Tibial nerve (tissue), 4 donors: Measurements from ENCODE around the gene DKK3. TPM values are rescaled to one million over a fixed set of nuclear protein-coding genes. Genes with fewer than 3 reads are reported as not detected.
A peak's percentile ranks its signal among the peaks of the same experiment; 100 is the strongest.

ENCODE experiments used
- DNase-seq, 2 donors: peaks; one replicate each; pipeline ENCODE4 v3.0.0-alpha.2; 2019; ENCODE audit warnings: low spot score in 2 of 2
- H3K27ac ChIP-seq, 4 donors: fragments of 200-600 bp; sonication (generic) in 3 of 4; one replicate each; pipeline ENCODE4 v1.5.1; 2017 to 2019; ENCODE audit warnings: mild to moderate bottlenecking in 1 of 4
- H3K27me3 ChIP-seq, 2 donors: fragments of 200-600 bp; sonication (generic) in 1 of 2; one replicate each; pipeline versions ENCODE4 v1.5.1 to v1.6.0; 2017 to 2019
- H3K36me3 ChIP-seq, 3 donors: fragments of 200-600 bp; sonication (generic); one replicate each; pipeline ENCODE4 v1.5.1; 2018 to 2019
- H3K4me1 ChIP-seq, 4 donors: fragments of 200-600 bp; sonication (generic) in 3 of 4; one replicate each; pipeline ENCODE4 v1.5.1; 2017 to 2019
- H3K4me3 ChIP-seq, 4 donors: fragments of 200-600 bp; sonication (generic) in 3 of 4; one replicate each; pipeline ENCODE4 v1.5.1; 2017 to 2019; ENCODE audit warnings: mild to moderate bottlenecking in 1 of 4, moderate library complexity in 1 of 4
- H3K9me3 ChIP-seq, 4 donors: fragments of 200-600 bp; sonication (generic) in 3 of 4; one replicate each; pipeline ENCODE4 v1.5.1; 2017 to 2019
- EP300 ChIP-seq, 2 donors: sonication (generic); formaldehyde crosslinking; IDR thresholded peaks; one replicate each; pipeline ENCODE4 v1.6.1; 2017; ENCODE audit warnings: antibody characterized with exemption in 2 of 2, mild to moderate bottlenecking in 1 of 2
- POLR2A ChIP-seq, 2 donors: fragments of 450-650 bp; IDR thresholded peaks; one replicate each; pipeline ENCODE4 v1.6.1; 2017; ENCODE audit warnings: antibody characterized with exemption in 2 of 2, mild to moderate bottlenecking in 2 of 2, moderate library complexity in 2 of 2
- WGBS, 2 donors: methylation state at CpG; one replicate each; pipeline ENCODE4 v1.1.5; 2018; 5-methylcytosine and 5-hydroxymethylcytosine counted together
- total RNA-seq, 4 donors: library from RNA; depleted of rRNA; stranded (reverse); fragments of >200 nt; gene quantifications; one replicate each; pipeline ENCODE4 v1.1.0, GENCODE V29; 2016
- TF ChIP-seq, protein P1 (sequence below), 5 experiments: fragments of 200-600 bp in 3 of 5; fragments of 450-650 bp in 2 of 5; sonication (generic) in 3 of 5; IDR thresholded peaks; one replicate each; pipeline ENCODE4 v1.5.1; 2016 to 2019; ENCODE audit warnings: antibody characterized with exemption in 5 of 5, mild to moderate bottlenecking in 3 of 5, moderate library complexity in 2 of 5

The DKK3 gene
- total RNA-seq, 4 donors from 2014 or later = 192 to 446 (median 254) TPM

DNA sequence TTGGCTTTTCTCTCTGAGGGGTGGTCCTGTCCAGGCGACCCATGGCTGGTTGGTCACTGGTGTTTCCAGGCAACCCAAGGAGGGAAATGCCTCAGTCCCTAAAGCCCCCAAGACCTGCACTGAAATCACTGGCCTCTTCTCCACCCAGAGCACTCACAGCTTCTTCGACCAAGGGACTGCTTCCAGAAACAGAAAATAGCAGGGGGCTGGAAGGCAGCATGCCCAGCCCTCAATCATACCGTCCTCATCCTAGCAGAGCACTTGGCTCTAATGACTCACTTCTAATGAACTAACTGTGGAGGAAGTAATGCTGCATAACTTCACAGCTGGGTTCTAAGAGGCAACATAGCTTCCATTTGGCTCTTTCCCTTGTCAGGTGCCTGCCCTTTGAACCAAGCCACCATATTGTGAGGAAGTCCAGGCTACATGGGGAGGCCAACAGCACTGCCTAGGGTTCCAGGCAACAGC, 27.6 kb downstream of the DKK3 start:
- 87 to 97% methylated on average over 3 of the region's 3 CpGs for WGBS, 2 donors
- Histone ChIP-seq H3K27ac (peak overlapping the region in 2 of 4 donors; percentile 81 to 86), H3K27me3 (no peaks in the 10 kb centered on the region), H3K4me3 (no peak overlapping the region), H3K36me3 (no peaks in the 10 kb centered on the region), H3K9me3 (no peaks in the 10 kb centered on the region), H3K4me1 (peaks cover 0 to 87% (median 52%) of the 10 kb centered on the region in 4 donors)
- TF ChIP-seq POLR2A (IDR thresholded peaks at IDR 0.05) (no peak), EP300 (IDR thresholded peaks at IDR 0.05) (no peak)
- TF ChIP-seq, protein P1, sequence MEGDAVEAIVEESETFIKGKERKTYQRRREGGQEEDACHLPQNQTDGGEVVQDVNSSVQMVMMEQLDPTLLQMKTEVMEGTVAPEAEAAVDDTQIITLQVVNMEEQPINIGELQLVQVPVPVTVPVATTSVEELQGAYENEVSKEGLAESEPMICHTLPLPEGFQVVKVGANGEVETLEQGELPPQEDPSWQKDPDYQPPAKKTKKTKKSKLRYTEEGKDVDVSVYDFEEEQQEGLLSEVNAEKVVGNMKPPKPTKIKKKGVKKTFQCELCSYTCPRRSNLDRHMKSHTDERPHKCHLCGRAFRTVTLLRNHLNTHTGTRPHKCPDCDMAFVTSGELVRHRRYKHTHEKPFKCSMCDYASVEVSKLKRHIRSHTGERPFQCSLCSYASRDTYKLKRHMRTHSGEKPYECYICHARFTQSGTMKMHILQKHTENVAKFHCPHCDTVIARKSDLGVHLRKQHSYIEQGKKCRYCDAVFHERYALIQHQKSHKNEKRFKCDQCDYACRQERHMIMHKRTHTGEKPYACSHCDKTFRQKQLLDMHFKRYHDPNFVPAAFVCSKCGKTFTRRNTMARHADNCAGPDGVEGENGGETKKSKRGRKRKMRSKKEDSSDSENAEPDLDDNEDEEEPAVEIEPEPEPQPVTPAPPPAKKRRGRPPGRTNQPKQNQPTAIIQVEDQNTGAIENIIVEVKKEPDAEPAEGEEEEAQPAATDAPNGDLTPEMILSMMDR (IDR thresholded peaks at IDR 0.05) = no peak
- no peak for DNase-seq

DNA sequence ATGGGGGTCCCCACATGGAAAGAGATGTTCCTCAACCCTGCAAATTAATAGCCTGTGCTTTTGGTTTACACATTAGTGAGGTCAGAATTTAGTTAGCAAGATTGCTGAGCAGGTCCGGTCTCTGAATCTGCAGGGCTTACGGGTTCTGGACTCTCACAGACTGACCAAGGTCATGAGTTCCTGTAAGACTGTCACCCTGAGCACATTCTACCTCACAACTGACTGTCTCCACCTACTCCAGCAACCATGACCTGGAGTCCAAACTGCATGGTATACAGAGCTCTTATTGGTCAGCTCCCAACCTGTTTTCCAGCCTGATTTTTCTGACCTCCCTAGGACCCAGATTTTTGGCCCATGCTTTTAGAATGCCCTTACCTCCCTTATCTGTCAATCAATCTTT, 28.2 kb downstream of the DKK3 start:
- no peak overlapping the region for H3K4me3 ChIP-seq
- WGBS, 2 donors = 97% methylated on average over 2 of the region's 2 CpGs; no CpG with 5 or more reads in 1 of the 2 donors
- H3K27ac ChIP-seq = peak overlapping the region in 3 of 4 donors; percentile 40 to 86 (median 81)
- DNase-seq = no peak
- no peaks in the 10 kb centered on the region for H3K9me3 ChIP-seq
- peaks cover 0 to 87% (median 53%) of the 10 kb centered on the region in 4 donors for H3K4me1 ChIP-seq
- H3K36me3 ChIP-seq = no peaks in the 10 kb centered on the region
- H3K27me3 ChIP-seq = no peaks in the 10 kb centered on the region
- TF ChIP-seq EP300 (IDR thresholded peaks at IDR 0.05) (no peak), POLR2A (IDR thresholded peaks at IDR 0.05) (no peak)
- TF ChIP-seq, protein P1 (IDR thresholded peaks at IDR 0.05) = no peak

DNA sequence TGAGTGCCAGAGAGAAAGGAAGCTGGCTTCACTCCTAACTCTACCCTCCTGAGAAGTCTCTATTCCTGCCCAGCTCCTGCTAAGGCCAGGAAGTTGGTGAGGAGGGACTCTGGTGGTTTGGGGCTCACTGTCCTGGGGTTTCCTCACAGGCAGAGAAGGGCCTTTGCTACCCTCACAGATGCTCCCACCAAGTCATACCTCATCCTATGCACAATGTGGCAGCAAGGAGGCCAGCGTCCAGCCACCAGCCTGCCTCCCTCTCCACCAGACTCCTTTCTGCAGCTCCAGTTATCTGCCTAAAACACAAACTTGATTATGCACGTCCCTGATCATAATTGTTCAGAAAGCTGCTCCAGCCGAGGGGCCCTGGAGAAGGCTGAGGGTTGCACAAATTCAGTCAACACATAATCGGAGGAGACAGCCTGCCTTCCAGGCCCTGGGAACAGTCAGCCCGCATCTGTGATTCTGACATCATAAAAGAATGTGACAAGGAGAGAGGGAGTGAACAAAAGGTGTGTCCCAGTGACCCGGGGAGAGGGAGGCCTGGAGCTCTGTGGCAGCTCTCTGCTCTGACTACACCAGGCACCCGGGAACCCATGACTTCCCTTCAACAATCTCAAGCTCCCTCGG, 28.8 kb downstream of the DKK3 start:
- peaks cover 0 to 87% (median 50%) of the 10 kb centered on the region in 4 donors for H3K4me1 ChIP-seq
- peak overlapping the region in 3 of 4 donors; percentile 40 to 86 (median 81) for H3K27ac ChIP-seq
- no peaks in the 10 kb centered on the region for H3K9me3 ChIP-seq
- H3K4me3 ChIP-seq = no peak overlapping the region
- no peaks in the 10 kb centered on the region for H3K36me3 ChIP-seq
- TF ChIP-seq, protein P1 (IDR thresholded peaks at IDR 0.05) = no peak
- TF ChIP-seq POLR2A (IDR thresholded peaks at IDR 0.05) (no peak), EP300 (IDR thresholded peaks at IDR 0.05) (no peak)
- DNase-seq = peak in 1 of 2 donors; percentile 23
- 38 to 44% methylated on average over 8 of the region's 8 CpGs for WGBS, 2 donors
- H3K27me3 ChIP-seq = no peaks in the 10 kb centered on the region

DNA sequence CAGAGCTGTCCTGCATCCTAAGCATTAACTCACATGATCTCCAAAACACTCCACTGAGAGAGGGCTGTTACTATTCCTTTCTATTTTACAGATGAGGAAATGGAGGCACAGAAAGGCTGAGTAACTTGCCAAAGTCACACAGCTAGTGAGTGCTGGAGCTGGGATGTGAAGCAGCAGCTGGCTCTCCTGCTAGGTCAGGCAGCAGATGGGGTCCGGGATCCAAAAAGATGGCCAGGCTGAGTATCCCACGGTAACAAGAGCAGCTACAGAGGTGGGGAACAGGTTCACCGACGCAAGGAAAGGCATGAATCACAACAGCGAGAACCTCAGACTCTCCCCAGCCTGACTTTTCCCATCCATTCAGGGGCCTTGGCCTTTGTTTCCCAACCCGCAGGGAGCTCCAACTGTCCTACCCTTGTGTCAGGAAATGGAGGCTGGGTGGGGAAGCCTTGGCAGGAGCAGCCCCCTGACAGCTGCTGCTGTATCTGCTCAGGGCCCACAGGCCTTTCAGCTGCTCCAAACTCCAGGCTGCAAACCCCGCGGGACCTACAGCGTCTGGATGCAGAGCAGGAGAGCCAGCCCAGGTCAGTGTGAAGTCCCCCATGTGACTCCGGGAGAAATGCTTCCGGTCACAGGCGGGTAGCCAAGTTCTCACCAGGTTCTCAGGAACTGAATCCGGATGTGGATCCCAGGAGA, 29.5 kb downstream of the DKK3 start:
- H3K27me3 ChIP-seq = no peaks in the 10 kb centered on the region
- no peaks in the 10 kb centered on the region for H3K36me3 ChIP-seq
- peak in 1 of 2 donors; percentile 48 for DNase-seq
- no peak for TF ChIP-seq EP300 (IDR thresholded peaks at IDR 0.05)
- TF ChIP-seq POLR2A (IDR thresholded peaks at IDR 0.05) = no peak
- TF ChIP-seq, protein P1 (IDR thresholded peaks at IDR 0.05) = no peak
- WGBS, 2 donors = 51 to 52% methylated on average over 13 of the region's 13 CpGs
- H3K4me3 ChIP-seq = no peak overlapping the region
- no peaks in the 10 kb centered on the region for H3K9me3 ChIP-seq
- peak overlapping the region in 3 of 4 donors; percentile 57 to 86 (median 81) for H3K27ac ChIP-seq
- peaks cover 4 to 89% (median 51%) of the 10 kb centered on the region in 4 donors for H3K4me1 ChIP-seq
